ENCODE results near the gene LSM12.

DNA sequence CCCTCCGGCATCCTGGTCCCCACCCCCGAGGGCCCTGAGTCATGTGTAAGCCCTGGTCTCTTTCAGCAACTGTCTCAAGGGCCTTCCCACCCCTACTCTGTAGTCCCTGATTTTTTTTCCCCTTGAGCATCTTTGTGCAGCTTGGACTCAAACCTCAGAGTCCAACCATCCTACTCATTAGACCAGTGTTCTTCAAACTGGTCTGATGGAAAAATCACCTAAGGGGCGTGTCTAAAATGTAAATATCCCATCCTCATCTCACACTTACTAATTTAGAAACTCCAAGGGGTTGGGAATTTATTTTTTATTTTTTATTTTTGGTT lies 4.7 kb upstream of the LSM12 start:
- TF ChIP-seq, protein P1, sequence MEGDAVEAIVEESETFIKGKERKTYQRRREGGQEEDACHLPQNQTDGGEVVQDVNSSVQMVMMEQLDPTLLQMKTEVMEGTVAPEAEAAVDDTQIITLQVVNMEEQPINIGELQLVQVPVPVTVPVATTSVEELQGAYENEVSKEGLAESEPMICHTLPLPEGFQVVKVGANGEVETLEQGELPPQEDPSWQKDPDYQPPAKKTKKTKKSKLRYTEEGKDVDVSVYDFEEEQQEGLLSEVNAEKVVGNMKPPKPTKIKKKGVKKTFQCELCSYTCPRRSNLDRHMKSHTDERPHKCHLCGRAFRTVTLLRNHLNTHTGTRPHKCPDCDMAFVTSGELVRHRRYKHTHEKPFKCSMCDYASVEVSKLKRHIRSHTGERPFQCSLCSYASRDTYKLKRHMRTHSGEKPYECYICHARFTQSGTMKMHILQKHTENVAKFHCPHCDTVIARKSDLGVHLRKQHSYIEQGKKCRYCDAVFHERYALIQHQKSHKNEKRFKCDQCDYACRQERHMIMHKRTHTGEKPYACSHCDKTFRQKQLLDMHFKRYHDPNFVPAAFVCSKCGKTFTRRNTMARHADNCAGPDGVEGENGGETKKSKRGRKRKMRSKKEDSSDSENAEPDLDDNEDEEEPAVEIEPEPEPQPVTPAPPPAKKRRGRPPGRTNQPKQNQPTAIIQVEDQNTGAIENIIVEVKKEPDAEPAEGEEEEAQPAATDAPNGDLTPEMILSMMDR (conservative IDR thresholded peaks at IDR 0.05; ENCODE audit: low read length), result no peak
- no peak for TF ChIP-seq EZH2phosphoT487 (IDR thresholded peaks at IDR 0.05; ENCODE audit: borderline replicate concordance, low read depth, low read length)

All from OCI-LY7 (cell line).